ENCODE results near the gene IFRD2.
"Not testable (repeated sequence)": the region's sequence is repeated elsewhere in the genome, so short reads cannot be mapped to it uniquely, and the experiment has no call there.

Gene IFRD2

DNA sequence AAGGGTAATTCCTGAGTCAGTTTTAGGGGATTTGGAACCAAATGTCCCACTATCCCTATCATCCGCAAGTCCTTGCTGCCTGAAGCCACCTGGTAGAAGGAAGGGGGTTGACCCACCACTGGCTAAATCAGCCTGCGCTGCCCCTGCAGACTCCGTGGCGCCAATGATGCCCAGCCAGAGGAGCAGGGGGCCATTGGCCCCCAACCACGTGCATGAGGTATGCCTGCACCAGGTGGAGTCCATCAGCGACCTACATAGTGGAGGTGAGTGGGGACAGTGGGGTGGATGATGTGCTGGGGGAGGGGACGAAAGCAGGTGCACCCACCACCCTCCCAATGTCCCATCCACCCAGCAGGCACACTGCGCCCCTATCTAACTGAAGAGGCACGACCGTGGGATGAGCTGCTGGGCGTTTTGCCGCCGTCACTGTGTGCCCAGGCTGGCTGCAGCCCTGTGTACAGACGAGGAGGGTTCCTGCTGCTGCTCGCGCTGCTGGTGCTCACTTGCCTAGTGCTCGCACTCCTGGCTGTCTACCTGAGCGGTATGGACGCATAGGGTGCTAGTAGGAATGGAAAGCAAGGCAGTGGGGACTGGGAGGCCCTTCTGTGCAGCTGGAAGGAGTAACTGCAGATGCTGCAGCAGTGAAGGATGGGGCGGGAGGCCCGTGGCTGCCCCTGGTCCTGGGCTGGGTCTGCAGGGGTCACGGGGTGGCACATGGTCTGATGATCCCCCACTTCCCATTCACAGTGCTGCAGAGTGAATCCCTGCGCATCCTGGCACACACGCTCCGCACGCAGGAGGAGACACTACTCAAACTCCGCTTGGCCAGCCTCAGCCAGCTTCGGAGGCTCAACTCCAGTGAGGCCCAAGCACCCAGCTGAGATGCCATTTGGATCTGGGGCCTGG is 5.7 kb downstream of the IFRD2 start:
- no peaks in the 10 kb centered on the region for H3K9me3 Mint-ChIP-seq
- H3K27me3 Mint-ChIP-seq = no peaks in the 10 kb centered on the region
- no peak overlapping the region for H3K27ac Mint-ChIP-seq
- ATAC-seq (peak; percentile 27), DNase-seq (no peak)
- peaks cover 37% of the 10 kb centered on the region for H3K4me1 Mint-ChIP-seq
- no peak overlapping the region for H3K4me3 Mint-ChIP-seq

DNA sequence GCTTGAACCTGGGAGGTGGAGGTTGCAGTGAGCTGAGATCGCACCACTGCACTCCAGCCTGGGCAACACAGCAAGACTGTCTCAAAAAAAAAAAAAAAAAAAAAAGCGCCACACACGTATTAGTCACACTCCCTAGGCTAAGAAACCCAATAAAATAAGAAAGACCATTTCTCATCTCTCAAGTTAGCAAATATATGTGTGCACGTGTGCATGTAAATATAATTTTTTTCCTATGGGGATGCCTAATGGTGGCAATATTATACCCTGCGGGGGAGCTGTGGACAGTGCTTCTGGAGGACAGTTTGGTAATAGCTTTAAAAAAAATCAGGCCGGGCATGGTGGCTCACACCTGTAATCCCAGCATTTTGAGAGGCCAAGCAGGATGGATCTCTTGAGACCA is 8.1 kb downstream of the IFRD2 start:
- H3K9me3 Mint-ChIP-seq, DNase-seq, H3K27me3 Mint-ChIP-seq, H3K27ac Mint-ChIP-seq, ATAC-seq, H3K4me3 Mint-ChIP-seq: not testable (repeated sequence)
- peaks cover 12% of the 10 kb centered on the region for H3K4me1 Mint-ChIP-seq

DNA sequence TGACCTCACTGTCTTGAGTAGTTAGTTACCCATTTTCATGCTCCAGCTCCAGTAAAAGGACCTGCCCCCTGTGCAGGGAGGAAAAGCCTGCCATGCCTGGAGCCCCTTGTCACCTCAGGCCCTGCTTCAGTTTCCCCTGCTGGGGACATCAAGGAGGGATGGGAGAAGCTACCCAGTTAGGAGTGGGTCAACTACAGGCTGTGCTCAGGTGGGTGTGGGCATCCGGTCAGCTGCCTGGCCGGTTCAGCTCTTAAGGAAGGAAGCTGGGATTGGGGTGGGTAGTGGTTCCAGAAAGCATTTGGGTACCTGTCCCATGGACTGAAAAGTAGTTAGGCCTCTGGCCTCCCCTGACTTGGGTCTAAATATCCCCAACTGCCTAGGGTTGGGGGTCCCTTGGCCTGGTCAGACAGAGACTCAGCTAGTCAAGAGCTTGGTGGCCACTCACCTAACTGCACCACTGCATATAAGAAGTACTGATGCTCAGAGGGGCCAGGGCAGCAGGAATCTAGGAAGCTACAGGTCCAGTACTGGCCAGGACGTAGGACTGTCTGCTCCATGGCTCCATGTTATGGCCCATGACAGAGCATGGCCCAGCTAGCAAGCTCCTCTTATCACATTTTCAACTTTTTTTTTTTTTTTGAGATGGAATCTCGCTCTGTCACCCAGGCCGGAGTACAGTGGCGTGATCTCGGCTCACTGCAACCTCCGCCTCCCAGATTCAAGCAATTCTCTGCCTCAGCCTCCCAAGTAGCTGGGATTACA is 12.8 kb downstream of the IFRD2 start:
- Mint-ChIP-seq H3K27ac (no peak overlapping the region), H3K27me3 (peaks cover 41% of the 10 kb centered on the region), H3K4me3 (no peak overlapping the region), H3K4me1 (peaks cover 21% of the 10 kb centered on the region), H3K9me3 (no peaks in the 10 kb centered on the region)
- ATAC-seq = no peak
- no peak for DNase-seq

DNA sequence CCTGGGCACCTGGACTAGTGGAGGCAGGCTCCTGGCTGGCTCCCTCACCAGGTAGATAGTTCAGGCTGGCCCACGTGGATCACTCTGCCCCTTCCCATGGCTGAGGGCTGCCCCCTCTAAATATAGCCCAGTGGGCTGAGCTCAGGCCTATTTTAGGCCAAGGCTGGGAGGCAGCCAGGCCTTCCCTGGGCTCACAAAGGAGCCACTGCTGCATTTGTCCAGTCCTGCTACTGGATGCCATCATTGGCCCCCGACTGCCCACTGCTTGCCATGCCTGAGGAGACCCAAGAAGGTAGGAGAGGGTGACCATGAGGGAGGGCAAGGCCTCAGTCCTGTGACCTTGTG is 13.4 kb downstream of the IFRD2 start, which contains the start of gene LSMEM2:
LSMEM2 (plus strand) TSS at position 208 of the 345 bp plus-strand sequence; CDS start at position 235, 27 bp downstream.
- ATAC-seq = no peak
- Mint-ChIP-seq H3K27ac (no peak within 1 kb of the TSS), H3K4me1 (peaks cover 27% of the 10 kb centered on the region), H3K9me3 (no peaks in the 10 kb centered on the region), H3K4me3 (no peak within 1 kb of the TSS), H3K27me3 (peaks cover 47% of the 10 kb centered on the region)
- DNase-seq = no peak

DNA sequence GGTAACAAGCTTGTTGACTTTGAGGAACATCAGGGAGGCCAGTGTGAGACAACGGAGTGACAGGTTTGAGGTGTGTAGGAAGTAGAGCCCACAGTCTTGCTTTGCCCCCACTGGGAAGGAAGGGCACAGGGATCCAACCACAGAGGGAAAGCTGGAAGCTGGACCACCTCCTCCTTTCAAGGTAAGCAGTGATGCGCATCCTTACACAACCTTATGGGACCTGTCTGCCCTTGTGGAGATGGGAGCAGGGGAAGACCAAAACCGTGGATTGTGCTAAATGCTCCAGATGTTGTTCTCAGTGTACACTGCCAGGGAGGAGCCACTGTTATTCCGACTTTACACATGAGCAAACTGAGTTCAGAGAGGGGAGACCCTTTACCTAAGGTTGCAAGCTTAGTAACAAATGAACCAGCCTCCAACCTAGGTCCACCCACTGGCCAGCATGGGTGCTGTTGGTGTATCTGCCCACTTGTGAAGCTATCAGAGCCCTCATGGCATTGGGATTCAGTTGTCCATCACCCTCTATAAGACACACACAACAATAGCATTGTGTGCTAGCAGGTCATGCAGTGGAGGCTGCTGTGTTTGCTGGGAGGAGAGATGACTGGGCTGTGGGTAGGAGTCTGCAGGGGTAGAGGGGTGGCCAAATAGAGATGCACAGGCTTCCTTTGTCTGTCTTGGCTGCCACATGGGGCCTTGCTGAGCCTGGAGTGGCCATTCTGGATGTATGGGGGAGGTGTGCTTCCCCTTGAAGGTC is 13.9 kb downstream of the IFRD2 start:
- ATAC-seq = peak; percentile 10
- Mint-ChIP-seq H3K27ac (no peak overlapping the region), H3K27me3 (peaks cover 52% of the 10 kb centered on the region), H3K9me3 (no peaks in the 10 kb centered on the region), H3K4me3 (no peak overlapping the region), H3K4me1 (peaks cover 30% of the 10 kb centered on the region)
- no peak for DNase-seq

DNA sequence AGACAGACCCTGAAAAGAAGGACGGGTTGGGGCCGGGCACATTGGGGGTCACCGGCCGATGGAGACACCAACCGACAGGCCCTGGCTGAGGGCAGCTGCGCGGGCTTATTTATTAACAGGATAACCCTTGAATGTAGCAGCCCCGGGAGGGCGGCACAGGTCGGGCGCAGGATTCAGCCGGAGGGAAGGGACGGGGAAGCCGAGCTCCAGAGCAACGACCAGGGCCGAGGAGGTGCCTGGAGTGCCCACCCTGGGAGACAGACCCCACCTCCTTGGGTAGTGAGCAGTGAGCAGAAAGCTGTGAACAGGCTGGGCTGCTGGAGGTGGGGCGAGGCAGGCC is 15.5 kb downstream of the IFRD2 start:
- peaks cover 61% of the 10 kb centered on the region for H3K27me3 Mint-ChIP-seq
- no peak for DNase-seq
- H3K4me3 Mint-ChIP-seq = peak overlapping the region in 1 of 2 donors; percentile 84
- peaks cover 45% of the 10 kb centered on the region for H3K4me1 Mint-ChIP-seq
- no peak overlapping the region for H3K27ac Mint-ChIP-seq
- ATAC-seq = no peak
- H3K9me3 Mint-ChIP-seq = no peaks in the 10 kb centered on the region

DNA sequence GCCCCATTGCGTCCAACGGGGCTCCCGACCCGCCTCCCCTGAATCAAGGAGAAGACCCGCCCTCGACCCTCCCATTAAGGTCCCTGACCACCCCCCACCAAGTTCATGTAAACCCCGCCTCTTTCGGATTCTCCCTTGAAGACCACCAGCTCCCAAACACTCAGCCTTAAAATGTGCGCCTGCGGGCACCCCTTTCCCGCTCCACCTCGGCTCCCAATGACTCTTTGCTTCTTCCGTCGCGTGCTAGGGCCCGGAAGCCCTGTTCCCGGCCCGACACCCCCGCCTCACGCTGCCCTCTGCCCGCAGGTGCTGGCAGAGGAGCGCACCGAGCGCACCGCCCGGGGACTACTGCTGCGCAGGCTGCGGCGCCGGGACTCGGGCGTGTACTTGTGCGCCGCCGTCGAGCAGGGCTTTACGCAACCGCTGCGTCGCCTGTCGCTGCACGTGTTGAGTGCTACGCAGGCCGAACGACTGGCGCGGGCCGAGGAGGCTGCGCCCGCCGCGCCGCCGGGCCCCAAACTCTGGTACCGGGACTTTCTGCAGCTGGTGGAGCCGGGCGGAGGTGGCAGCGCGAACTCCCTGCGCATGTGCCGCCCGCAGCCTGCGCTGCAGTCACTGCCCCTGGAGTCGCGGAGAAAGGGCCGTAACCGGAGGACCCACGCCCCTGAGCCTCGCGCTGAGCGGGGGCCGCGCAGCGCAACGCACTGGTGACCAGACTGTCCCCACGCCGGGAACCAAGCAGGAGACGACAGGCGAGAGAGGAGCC is 16.1 kb downstream of the IFRD2 start:
- Mint-ChIP-seq H3K27me3 (peaks cover 66% of the 10 kb centered on the region), H3K4me1 (peaks cover 50% of the 10 kb centered on the region), H3K9me3 (no peaks in the 10 kb centered on the region), H3K4me3 (peak overlapping the region; percentile 29 to 84), H3K27ac (no peak overlapping the region)
- ATAC-seq (no peak), DNase-seq (peak in 1 of 2 donors; percentile 46)

DNA sequence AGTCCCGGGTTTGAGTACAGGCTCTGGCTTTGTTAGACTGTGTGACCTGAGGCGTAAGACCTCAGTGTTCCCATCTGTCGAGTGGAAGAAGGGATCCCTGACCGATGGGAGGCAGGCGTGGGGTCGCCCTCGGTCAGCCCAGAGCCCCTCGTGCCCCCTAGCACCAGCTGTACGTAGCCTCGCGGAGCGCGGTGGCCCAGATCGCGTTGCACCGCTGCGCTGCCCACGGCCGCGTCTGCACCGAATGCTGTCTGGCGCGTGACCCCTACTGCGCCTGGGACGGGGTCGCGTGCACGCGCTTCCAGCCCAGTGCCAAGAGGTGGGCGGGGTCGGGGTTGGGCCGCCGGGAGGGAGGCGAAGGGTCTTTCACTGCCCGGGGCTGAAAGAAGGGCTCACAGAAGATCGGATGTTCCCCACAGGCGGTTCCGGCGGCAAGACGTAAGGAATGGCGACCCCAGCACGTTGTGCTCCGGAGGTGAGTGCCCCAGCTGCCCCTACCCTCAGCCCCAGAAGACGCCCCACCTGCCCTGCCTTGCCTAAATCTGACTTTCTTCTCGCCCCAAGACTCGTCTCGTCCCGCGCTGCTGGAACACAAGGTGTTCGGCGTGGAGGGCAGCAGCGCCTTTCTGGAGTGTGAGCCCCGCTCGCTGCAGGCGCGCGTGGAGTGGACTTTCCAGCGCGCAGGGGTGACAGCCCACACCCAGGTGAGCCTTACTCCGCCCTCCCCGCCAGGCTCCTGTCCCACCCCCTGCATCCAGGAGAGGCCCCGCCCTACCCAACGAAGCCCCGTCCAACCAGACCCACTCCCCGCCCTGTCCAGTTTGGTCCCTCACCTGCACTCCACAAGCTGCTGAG is 16.9 kb downstream of the IFRD2 start:
- DNase-seq (no peak), ATAC-seq (no peak)
- no peak overlapping the region for H3K27ac Mint-ChIP-seq
- H3K9me3 Mint-ChIP-seq = no peaks in the 10 kb centered on the region
- peaks cover 70% of the 10 kb centered on the region for H3K27me3 Mint-ChIP-seq
- peak overlapping the region; percentile 29 to 84 for H3K4me3 Mint-ChIP-seq
- peaks cover 50% of the 10 kb centered on the region for H3K4me1 Mint-ChIP-seq

DNA sequence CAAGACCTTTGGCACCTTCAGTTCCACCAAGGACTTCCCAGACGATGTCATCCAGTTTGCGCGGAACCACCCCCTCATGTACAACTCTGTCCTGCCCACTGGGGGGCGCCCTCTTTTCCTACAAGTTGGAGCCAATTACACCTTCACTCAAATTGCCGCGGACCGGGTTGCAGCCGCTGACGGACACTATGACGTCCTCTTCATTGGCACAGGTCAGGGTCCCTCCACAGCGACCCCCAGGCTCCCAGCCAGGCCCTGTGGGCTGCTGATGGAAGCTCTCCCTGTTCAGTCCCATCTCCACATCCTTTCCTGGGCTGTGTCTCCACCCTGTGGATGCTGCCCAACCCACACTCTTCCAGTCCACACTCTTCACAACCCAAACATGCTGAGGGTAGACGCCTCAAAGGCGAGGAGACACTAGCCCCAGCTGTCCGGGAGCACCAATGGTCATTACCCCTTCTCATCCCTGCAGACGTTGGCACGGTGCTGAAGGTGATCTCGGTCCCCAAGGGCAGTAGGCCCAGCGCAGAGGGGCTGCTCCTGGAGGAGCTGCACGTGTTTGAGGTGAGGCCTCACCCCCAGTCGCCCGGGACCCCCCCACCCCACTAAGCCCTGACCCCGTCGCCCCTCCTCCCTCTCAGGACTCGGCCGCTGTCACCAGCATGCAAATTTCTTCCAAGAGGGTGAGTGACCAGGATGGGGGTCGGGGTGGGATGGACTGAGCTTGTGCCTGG is 17.7 kb downstream of the IFRD2 start:
- peak; percentile 52 for ATAC-seq
- H3K27me3 Mint-ChIP-seq = peaks cover 78% of the 10 kb centered on the region

GRCh38 chr3:50273689-50274065 is 18.6 kb downstream of the IFRD2 start:
- Mint-ChIP-seq H3K27me3 (peaks cover 83% of the 10 kb centered on the region), H3K4me3 (peak overlapping the region in 1 of 2 donors; percentile 82), H3K27ac (no peak overlapping the region), H3K9me3 (no peaks in the 10 kb centered on the region), H3K4me1 (peaks cover 50% of the 10 kb centered on the region)
- DNase-seq = no peak
- no peak for ATAC-seq

More for the DNA sequence above, 17.7 kb downstream of the IFRD2 start:
- H3K4me1 Mint-ChIP-seq = peaks cover 50% of the 10 kb centered on the region
- H3K27ac Mint-ChIP-seq = no peak overlapping the region
- peak; percentile 76 to 81 for DNase-seq
- no peaks in the 10 kb centered on the region for H3K9me3 Mint-ChIP-seq
- peak overlapping the region; percentile 27 to 84 for H3K4me3 Mint-ChIP-seq

DNA sequence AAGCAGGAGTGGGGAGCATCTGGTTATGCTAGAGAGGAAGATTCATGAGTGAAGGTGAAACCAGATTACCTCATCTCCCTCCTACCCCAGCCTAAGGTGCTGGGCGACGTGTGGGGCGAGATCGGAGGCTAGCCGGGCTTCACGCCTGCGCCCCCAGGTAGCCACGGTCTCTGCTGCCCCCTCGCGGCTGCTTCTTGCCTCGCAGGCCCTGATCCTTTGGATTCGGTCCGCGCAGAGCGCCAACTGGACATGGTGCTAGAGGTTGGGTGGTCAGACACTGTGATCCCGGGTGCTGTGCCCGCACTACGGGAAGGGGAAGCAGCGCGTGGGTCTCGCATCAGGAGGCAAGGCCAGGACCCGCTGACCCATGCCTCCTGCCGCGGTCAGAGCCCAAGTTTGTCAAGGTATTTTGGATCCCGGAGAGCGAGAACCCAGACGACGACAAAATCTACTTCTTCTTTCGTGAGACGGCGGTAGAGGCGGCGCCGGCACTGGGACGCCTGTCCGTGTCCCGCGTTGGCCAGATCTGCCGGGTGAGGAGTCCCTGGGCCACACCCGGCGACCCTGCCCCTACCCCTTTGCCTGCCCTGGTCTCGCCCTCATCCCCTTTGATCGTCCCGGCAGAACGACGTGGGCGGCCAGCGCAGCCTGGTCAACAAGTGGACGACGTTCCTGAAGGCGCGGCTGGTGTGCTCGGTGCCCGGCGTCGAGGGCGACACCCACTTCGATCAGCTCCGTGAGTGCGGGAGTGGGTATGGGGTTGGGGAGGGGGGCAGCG is 19.1 kb downstream of the IFRD2 start:
- ATAC-seq (peak; percentile 91), DNase-seq (peak; percentile 90 to 92)
- H3K4me3 Mint-ChIP-seq = peak overlapping the region; percentile 82 to 84
- H3K4me1 Mint-ChIP-seq = peaks cover 50% of the 10 kb centered on the region
- no peak overlapping the region for H3K27ac Mint-ChIP-seq
- peaks cover 83% of the 10 kb centered on the region for H3K27me3 Mint-ChIP-seq
- no peaks in the 10 kb centered on the region for H3K9me3 Mint-ChIP-seq

- not testable (repeated sequence) for H3K27ac Mint-ChIP-seq, H3K9me3 Mint-ChIP-seq, DNase-seq, ATAC-seq
- Mint-ChIP-seq H3K27me3 (peaks cover 83% of the 10 kb centered on the region), H3K4me1 (peaks cover 50% of the 10 kb centered on the region), H3K4me3 (peak overlapping the region in 1 of 2 donors; percentile 84)
Measured at GRCh38 chr3:50272538-50272910, 19.7 kb downstream of the IFRD2 start.

- peak overlapping the region in 1 of 2 donors; percentile 23 for H3K27ac Mint-ChIP-seq
- DNase-seq = no peak
- peaks cover 84% of the 10 kb centered on the region for H3K27me3 Mint-ChIP-seq
- H3K4me1 Mint-ChIP-seq = peaks cover 49% of the 10 kb centered on the region
- H3K4me3 Mint-ChIP-seq = no peak overlapping the region
- H3K9me3 Mint-ChIP-seq = no peaks in the 10 kb centered on the region
- ATAC-seq = no peak
Measured at GRCh38 chr3:50271314-50271936, 20.8 kb downstream of the IFRD2 start.
